Measurements from ENCODE around the gene AATK. TPM values are rescaled to one million over a fixed set of nuclear protein-coding genes. Genes with fewer than 3 reads are reported as not detected.

AATK gene
- total and polyA plus RNA-seq, 2 of the 13 experiments (the other 11 are each of a cell fraction or from before 2014, with no cell fraction given): 2.9 to 8.4 TPM

DNA sequence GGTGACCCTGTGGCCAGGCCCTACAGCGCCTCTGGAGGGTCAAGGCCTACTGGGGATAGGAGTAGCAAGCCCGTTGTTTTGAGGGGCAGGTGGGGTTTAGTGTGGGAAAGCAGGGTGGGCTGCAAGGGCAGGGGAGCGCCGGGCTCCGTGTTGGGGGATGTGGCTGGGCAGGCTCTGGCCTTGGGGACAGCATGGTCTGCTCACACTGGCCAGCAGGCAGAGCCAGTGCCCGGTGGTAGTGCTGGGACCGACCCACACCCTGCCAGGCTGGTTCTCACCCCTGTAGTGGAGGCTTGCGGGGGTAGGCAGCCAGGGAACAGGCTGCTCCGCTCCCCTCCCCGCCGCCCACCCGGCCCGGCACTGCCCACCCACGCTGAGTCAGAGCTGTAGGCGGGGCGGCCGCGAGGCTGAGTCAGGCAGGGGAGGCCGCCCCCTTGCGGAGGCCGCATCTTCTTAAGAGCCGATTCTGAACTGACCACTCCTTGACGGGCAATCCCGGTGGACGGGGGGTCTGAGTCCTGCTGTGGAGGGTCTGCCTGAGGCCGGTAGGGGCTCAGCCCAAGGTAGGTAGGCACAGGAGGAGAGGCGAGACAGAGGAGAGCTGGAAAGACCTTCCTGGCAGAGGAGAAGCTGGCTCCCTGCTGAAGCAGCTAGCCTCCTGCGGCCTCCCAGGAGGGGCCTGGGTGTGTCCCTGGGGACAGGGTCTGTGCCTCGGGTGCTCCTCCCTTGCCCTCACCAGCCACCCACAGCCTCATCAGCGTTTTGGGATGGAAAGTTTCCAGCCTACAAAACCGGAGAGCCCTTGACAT, 68.7 kb downstream of the AATK start (continued):
- TF ChIP-seq, protein P1, sequence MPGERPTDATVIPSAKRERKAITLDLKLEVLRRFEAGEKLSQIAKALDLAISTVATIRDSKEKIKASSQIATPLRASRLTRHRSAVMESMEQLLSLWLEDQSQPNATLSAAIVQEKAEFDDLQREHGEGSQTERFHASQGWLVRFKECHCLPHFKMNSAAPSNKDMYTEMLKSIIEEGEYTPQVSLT (CRISPR knock-in tag; IDR thresholded peaks at IDR 0.05; ENCODE audit: borderline replicate concordance, low read depth): no peak; the same call in 1 of the 2 replicates
- TF ChIP-seq PHF8 (CRISPR knock-in tag; IDR thresholded peaks at IDR 0.05) (peak; percentile 38), ZEB1 (IDR thresholded peaks at IDR 0.05; ENCODE audit: insufficient replicate concordance, low read depth) (no peak), GABPB1 (CRISPR knock-in tag; IDR thresholded peaks at IDR 0.05) (peak; percentile 65; the same call in 1 of the 2 replicates), MIXL1 (CRISPR knock-in tag; IDR thresholded peaks at IDR 0.05) (0 out of 2 replicates have a peak, but pooled peaks have one; percentile 28), HNRNPL (IDR thresholded peaks at IDR 0.05; ENCODE audit: low read depth, low read length) (no peak; the same call in 1 of the 2 replicates), ZNF788 (CRISPR knock-in tag; IDR thresholded peaks at IDR 0.05; ENCODE audit: borderline replicate concordance) (0 out of 2 replicates have a peak, but pooled peaks have one; percentile 21), ZKSCAN1 (IDR thresholded peaks at IDR 0.05; ENCODE audit: low read length) (no peak), ZNF572 (CRISPR knock-in tag; IDR thresholded peaks at IDR 0.05) (no peak), ZNF564 (CRISPR knock-in tag; IDR thresholded peaks at IDR 0.05) (no peak), POLR2A (IDR thresholded peaks at IDR 0.05; ENCODE audit: insufficient read depth in 1 of 2, low read depth in 2 of 2, low read length in 2 of 2) (peak in 1 of 2 experiments; percentile 41; a peak in 1 of 4 replicates), POLR2AphosphoS5 (IDR thresholded peaks at IDR 0.05; ENCODE audit: low read depth, low read length) (0 out of 2 replicates have a peak, but pooled peaks have one; percentile 12), PCBP2 (optimal IDR thresholded peaks at IDR 0.05; ENCODE audit: low read depth, low read length, poor library complexity, severe bottlenecking) (no peak), CBFB (CRISPR knock-in tag; IDR thresholded peaks at IDR 0.05) (peak; percentile 34; the same call in 1 of the 2 replicates), MIER2 (CRISPR knock-in tag; IDR thresholded peaks at IDR 0.05) (no peak), HNF4A (CRISPR knock-in tag; IDR thresholded peaks at IDR 0.05) (peak; percentile 12; the same call in 1 of the 2 replicates), RFX1 (IDR thresholded peaks at IDR 0.05) (no peak), NFKBIZ (CRISPR knock-in tag; IDR thresholded peaks at IDR 0.05) (no peak)
- TF ChIP-seq, protein P2, sequence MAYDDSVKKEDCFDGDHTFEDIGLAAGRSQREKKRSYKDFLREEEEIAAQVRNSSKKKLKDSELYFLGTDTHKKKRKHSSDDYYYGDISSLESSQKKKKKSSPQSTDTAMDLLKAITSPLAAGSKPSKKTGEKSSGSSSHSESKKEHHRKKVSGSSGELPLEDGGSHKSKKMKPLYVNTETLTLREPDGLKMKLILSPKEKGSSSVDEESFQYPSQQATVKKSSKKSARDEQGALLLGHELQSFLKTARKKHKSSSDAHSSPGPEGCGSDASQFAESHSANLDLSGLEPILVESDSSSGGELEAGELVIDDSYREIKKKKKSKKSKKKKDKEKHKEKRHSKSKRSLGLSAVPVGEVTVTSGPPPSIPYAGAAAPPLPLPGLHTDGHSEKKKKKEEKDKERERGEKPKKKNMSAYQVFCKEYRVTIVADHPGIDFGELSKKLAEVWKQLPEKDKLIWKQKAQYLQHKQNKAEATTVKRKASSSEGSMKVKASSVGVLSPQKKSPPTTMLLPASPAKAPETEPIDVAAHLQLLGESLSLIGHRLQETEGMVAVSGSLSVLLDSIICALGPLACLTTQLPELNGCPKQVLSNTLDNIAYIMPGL (CRISPR knock-in tag; IDR thresholded peaks at IDR 0.05; ENCODE audit: borderline replicate concordance in 1 of 2, low read depth in 1 of 2): peak; percentile 72 to 79; a peak in 3 of 4 replicates
- TF ChIP-seq, protein P3, sequence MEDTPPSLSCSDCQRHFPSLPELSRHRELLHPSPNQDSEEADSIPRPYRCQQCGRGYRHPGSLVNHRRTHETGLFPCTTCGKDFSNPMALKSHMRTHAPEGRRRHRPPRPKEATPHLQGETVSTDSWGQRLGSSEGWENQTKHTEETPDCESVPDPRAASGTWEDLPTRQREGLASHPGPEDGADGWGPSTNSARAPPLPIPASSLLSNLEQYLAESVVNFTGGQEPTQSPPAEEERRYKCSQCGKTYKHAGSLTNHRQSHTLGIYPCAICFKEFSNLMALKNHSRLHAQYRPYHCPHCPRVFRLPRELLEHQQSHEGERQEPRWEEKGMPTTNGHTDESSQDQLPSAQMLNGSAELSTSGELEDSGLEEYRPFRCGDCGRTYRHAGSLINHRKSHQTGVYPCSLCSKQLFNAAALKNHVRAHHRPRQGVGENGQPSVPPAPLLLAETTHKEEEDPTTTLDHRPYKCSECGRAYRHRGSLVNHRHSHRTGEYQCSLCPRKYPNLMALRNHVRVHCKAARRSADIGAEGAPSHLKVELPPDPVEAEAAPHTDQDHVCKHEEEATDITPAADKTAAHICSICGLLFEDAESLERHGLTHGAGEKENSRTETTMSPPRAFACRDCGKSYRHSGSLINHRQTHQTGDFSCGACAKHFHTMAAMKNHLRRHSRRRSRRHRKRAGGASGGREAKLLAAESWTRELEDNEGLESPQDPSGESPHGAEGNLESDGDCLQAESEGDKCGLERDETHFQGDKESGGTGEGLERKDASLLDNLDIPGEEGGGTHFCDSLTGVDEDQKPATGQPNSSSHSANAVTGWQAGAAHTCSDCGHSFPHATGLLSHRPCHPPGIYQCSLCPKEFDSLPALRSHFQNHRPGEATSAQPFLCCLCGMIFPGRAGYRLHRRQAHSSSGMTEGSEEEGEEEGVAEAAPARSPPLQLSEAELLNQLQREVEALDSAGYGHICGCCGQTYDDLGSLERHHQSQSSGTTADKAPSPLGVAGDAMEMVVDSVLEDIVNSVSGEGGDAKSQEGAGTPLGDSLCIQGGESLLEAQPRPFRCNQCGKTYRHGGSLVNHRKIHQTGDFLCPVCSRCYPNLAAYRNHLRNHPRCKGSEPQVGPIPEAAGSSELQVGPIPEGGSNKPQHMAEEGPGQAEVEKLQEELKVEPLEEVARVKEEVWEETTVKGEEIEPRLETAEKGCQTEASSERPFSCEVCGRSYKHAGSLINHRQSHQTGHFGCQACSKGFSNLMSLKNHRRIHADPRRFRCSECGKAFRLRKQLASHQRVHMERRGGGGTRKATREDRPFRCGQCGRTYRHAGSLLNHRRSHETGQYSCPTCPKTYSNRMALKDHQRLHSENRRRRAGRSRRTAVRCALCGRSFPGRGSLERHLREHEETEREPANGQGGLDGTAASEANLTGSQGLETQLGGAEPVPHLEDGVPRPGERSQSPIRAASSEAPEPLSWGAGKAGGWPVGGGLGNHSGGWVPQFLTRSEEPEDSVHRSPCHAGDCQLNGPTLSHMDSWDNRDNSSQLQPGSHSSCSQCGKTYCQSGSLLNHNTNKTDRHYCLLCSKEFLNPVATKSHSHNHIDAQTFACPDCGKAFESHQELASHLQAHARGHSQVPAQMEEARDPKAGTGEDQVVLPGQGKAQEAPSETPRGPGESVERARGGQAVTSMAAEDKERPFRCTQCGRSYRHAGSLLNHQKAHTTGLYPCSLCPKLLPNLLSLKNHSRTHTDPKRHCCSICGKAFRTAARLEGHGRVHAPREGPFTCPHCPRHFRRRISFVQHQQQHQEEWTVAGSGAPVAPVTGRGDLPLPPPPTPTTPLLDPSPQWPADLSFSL (CRISPR knock-in tag; IDR thresholded peaks at IDR 0.05): no peak

Measured in HepG2 (cell line).